SK-N-SH (cell line): ENCODE data around the gene ETFA. TPM values are rescaled to one million over a fixed set of nuclear protein-coding genes. Genes with fewer than 3 reads are reported as not detected.

ENCODE experiments used
- CTCF ChIA-PET: fragments of 300-600, 350-600 bp; formaldehyde crosslinking; extraction: SDS; loops from one replicate; lab custom pipeline; 2021; lab: Yijun Ruan, JAX
- POLR2A ChIA-PET: fragments of 350-600 bp; sonication (Branson Sonifier 250); formaldehyde crosslinking; extraction: SDS; loops from one replicate; lab custom pipeline; 2020; ENCODE audit warnings: antibody characterized with exemption, inconsistent platforms; lab: Yijun Ruan, JAX
- DNase-seq: peaks from one replicate; pipeline ENCODE4 v3.0.0; 2012
- H2AFZ ChIP-seq: fragments of 200-600 bp; sonication (generic); 2 replicates; pipeline ENCODE4 v1.8.1; 2016; ENCODE audit warnings: antibody characterized with exemption, mild to moderate bottlenecking, low read depth
- H3F3A ChIP-seq: fragments of 200-600 bp; sonication (generic); replicated peaks from 2 replicates; pipeline ENCODE3; 2016; ENCODE audit warnings: antibody characterized with exemption, mild to moderate bottlenecking; ENCODE audit not compliant: insufficient read depth
- H3K27ac ChIP-seq, 2 experiments: fragments of 200-500 bp in 1 of 2; fragments of 200-600 bp in 1 of 2; sonication (Bioruptor generic) in 1 of 2; sonication (generic), shearing (Covaris generic) in 1 of 2; 2 replicates each; pipeline versions ENCODE4 v1.5.1 to v1.6.1; 2014 to 2016; ENCODE audit warnings: low read depth in 2 of 2, inconsistent platforms in 1 of 2, low read length in 1 of 2, mild to moderate bottlenecking in 1 of 2, mixed read lengths in 1 of 2
- H3K27me3 ChIP-seq: fragments of 200-600 bp; sonication (generic), shearing (Covaris generic); 2 replicates; pipeline ENCODE4 v1.6.1; 2016; ENCODE audit warnings: mixed run types; ENCODE audit not compliant: insufficient read depth
- H3K36me3 ChIP-seq, 2 experiments: fragments of 200-500 bp in 1 of 2; fragments of 200-600 bp in 1 of 2; sonication (Bioruptor generic) in 1 of 2; sonication (generic) in 1 of 2; replicated peaks in 1 of 2; 2 replicates each; pipeline versions ENCODE3 to v1.5.1; 2014 to 2016; ENCODE audit warnings: low read length in 1 of 2, mild to moderate bottlenecking in 1 of 2; ENCODE audit not compliant: insufficient read depth in 2 of 2, control insufficient read depth in 1 of 2
- H3K4me1 ChIP-seq, 2 experiments: fragments of 200-500 bp in 1 of 2; fragments of 200-600 bp in 1 of 2; sonication (Bioruptor generic) in 1 of 2; sonication (generic), shearing (Covaris generic) in 1 of 2; 2 replicates each; pipeline versions ENCODE4 v1.5.1 to v1.6.1; 2014 to 2016; ENCODE audit warnings: low read depth in 1 of 2, low read length in 1 of 2, mixed run types in 1 of 2; ENCODE audit not compliant: insufficient read depth in 2 of 2, control insufficient read depth in 1 of 2
- H3K4me2 ChIP-seq: fragments of 200-600 bp; sonication (generic), shearing (Covaris generic); 2 replicates; pipeline ENCODE4 v1.6.1; 2017; ENCODE audit warnings: mixed run types
- H3K4me3 ChIP-seq, 2 experiments: fragments of 200-500 bp in 1 of 2; fragments of 200-600 bp in 1 of 2; sonication (Bioruptor generic) in 1 of 2; sonication (generic), shearing (Covaris generic) in 1 of 2; 2 replicates each; pipeline versions ENCODE4 v1.5.1 to v1.8.1; 2014 to 2016; ENCODE audit warnings: low read depth in 2 of 2, inconsistent platforms in 1 of 2, low read length in 1 of 2, mild to moderate bottlenecking in 1 of 2, mixed read lengths in 1 of 2, moderate library complexity in 1 of 2
- H3K79me2 ChIP-seq: fragments of 200-600 bp; sonication (generic); 2 replicates; pipeline ENCODE4 v1.8.1; 2017; ENCODE audit warnings: mild to moderate bottlenecking; ENCODE audit not compliant: insufficient read depth
- H3K9ac ChIP-seq: fragments of 200-600 bp; sonication (generic); 2 replicates; pipeline ENCODE4 v1.6.1; 2017; ENCODE audit warnings: mixed run types
- H3K9me2 ChIP-seq: fragments of 200-600 bp; sonication (generic); 2 replicates; pipeline ENCODE4 v1.6.1; 2017; ENCODE audit warnings: mixed run types
- H3K9me3 ChIP-seq: fragments of 200-600 bp; sonication (generic); 2 replicates; pipeline ENCODE4 v1.6.1; 2017; ENCODE audit warnings: mixed run types, mild to moderate bottlenecking, moderate library complexity
- H4K20me1 ChIP-seq: fragments of 200-600 bp; sonication (generic); 2 replicates; pipeline ENCODE4 v1.6.1; 2017; ENCODE audit warnings: mild to moderate bottlenecking, mixed run types; ENCODE audit not compliant: insufficient read depth
- EP300 ChIP-seq, 2 experiments: IDR thresholded peaks; 2 replicates each; pipeline versions ENCODE4 v1.4.0 to v1.6.1; 2012; ENCODE audit warnings: borderline replicate concordance in 1 of 2, low read depth in 1 of 2, low read length in 1 of 2
- EZH2phosphoT487 ChIP-seq: fragments of 200-600 bp; sonication (generic); IDR thresholded peaks from 2 replicates; pipeline ENCODE4 v1.6.1; 2017; ENCODE audit warnings: low read depth, mixed run types, mild to moderate bottlenecking, antibody characterized with exemption, moderate library complexity, borderline replicate concordance
- FOXJ3 ChIP-seq: sonication (generic); formaldehyde crosslinking; IDR thresholded peaks from 2 replicates; pipeline ENCODE4 v1.5.1; 2020; ENCODE audit warnings: mild to moderate bottlenecking, missing genetic modification reagents
- GATA2 ChIP-seq: sonication (generic); formaldehyde crosslinking; IDR thresholded peaks from 2 replicates; pipeline ENCODE4 v1.5.0; 2020; ENCODE audit warnings: mild to moderate bottlenecking, missing genetic modification reagents
- NRF1 ChIP-seq: IDR thresholded peaks from 2 replicates; pipeline ENCODE4 v1.6.1; 2012; ENCODE audit warnings: low read depth, mild to moderate bottlenecking, low read length
- POLR2AphosphoS5 ChIP-seq: IDR thresholded peaks from 2 replicates; pipeline ENCODE4 v1.6.1; 2012; ENCODE audit warnings: low read depth, low read length
- RXRA ChIP-seq: IDR thresholded peaks from 2 replicates; pipeline ENCODE4 v1.4.0; 2012; ENCODE audit warnings: low read depth, mild to moderate bottlenecking, borderline replicate concordance
- SMC3 ChIP-seq: IDR thresholded peaks from 2 replicates; pipeline ENCODE4 v1.6.1; 2012; ENCODE audit warnings: low read depth, low read length, improper control_type of control experiment
- TCF12 ChIP-seq: IDR thresholded peaks from 2 replicates; pipeline ENCODE4 v1.4.0; 2012
- YY1 ChIP-seq: IDR thresholded peaks from 2 replicates; pipeline ENCODE4 v1.4.0; 2012; ENCODE audit warnings: low read depth, mild to moderate bottlenecking
- WGBS: methylation state at CpG from one replicate; pipeline ENCODE4 v1.1.6; 2017; ENCODE audit warnings: low lambda C conversion rate; 5-methylcytosine and 5-hydroxymethylcytosine counted together
- polyA plus RNA-seq, 3 experiments: library from polyadenylated mRNA; depleted of rRNA; stranded (reverse); fragments of >200 nt; gene quantifications; 2 replicates each; pipeline ENCODE4 v1.2.3, GENCODE V29; 2012
- TF ChIP-seq, protein P1 (sequence below): IDR thresholded peaks from 2 replicates; pipeline ENCODE4 v1.4.0; 2012; ENCODE audit warnings: low read depth
- TF ChIP-seq, protein P2 (sequence below): IDR thresholded peaks from 2 replicates; pipeline ENCODE4 v1.4.0; 2012; ENCODE audit warnings: low read depth, borderline replicate concordance
- TF ChIP-seq, protein P3 (sequence below): IDR thresholded peaks from 2 replicates; pipeline ENCODE4 v1.4.0; 2012; ENCODE audit warnings: low read depth, borderline replicate concordance

ETFA gene
- polyA plus RNA-seq, 1 of the 3 experiments (the other 2 are of a cell fraction) = 122 TPM

DNA sequence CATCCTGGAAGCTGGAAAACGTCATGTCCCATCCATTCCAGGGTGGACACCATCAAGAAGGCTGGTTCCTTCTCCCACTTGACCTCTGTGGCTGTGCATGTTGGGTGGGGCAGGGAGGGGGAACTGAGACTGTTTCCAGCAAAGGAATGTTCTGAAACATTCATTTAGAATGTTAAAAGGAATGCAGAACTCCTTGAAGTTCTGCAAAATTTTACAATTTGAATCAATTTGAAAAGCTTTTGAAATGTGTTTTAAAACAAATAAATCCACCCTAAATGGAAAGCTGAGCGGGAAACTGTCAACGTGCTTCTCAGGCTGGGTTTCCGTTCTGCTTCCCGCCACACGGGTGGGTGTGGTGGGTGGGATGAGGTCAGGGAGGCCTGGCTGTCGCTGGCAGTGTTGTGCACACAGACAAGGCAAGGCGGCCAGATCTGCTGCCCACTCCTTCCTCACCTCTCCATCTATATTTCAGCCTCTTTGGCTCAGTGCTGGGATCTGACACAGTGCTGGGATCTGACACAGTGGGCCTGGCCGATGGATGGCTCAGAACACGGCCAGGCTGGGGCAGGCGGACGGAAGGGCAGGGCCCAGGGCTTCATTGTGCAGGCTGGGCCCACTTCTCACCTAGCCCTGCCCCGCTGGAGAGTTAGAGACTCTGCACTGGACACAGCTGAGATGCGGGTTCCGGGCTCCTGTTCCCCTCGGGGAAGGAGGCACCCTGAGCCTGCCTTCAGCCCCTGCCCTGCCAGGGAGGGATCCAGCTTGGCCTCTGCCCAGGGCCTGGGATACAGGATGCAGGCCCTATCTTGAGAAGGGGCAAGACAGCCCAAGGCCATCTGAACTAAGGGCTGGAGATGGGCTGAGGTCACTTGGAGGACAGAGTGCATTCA lies 141.1 kb downstream of the ETFA start:
- H3K9me3 ChIP-seq = no peaks in the 10 kb centered on the region
- no peak overlapping the region for H3K9ac ChIP-seq
- POLR2A ChIA-PET = no interaction called here
- H3K79me2 ChIP-seq = no peaks in the 10 kb centered on the region
- H3K4me2 ChIP-seq = no peak overlapping the region
- DNase-seq = no peak
- no peak overlapping the region for H3K4me3 ChIP-seq
- H4K20me1 ChIP-seq = no peaks in the 10 kb centered on the region
- H3K4me1 ChIP-seq = no peaks in the 10 kb centered on the region
- no peaks in the 10 kb centered on the region for H3K36me3 ChIP-seq
- WGBS = 81% methylated on average over 9 of the region's 16 CpGs
- no peak for TF ChIP-seq NRF1
- TF ChIP-seq, protein P1, sequence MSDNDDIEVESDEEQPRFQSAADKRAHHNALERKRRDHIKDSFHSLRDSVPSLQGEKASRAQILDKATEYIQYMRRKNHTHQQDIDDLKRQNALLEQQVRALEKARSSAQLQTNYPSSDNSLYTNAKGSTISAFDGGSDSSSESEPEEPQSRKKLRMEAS = no peak
- TF ChIP-seq EZH2phosphoT487 = no peak
- TF ChIP-seq, protein P2, sequence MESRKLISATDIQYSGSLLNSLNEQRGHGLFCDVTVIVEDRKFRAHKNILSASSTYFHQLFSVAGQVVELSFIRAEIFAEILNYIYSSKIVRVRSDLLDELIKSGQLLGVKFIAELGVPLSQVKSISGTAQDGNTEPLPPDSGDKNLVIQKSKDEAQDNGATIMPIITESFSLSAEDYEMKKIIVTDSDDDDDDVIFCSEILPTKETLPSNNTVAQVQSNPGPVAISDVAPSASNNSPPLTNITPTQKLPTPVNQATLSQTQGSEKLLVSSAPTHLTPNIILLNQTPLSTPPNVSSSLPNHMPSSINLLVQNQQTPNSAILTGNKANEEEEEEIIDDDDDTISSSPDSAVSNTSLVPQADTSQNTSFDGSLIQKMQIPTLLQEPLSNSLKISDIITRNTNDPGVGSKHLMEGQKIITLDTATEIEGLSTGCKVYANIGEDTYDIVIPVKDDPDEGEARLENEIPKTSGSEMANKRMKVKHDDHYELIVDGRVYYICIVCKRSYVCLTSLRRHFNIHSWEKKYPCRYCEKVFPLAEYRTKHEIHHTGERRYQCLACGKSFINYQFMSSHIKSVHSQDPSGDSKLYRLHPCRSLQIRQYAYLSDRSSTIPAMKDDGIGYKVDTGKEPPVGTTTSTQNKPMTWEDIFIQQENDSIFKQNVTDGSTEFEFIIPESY = no peak
- TF ChIP-seq EP300 (IDR thresholded peaks at IDR 0.05; ENCODE audit: borderline replicate concordance in 1 of 2, low read depth in 1 of 2, low read length in 1 of 2) = no peak
- no peak for TF ChIP-seq POLR2AphosphoS5
- TF ChIP-seq GATA2 (CRISPR knock-in tag) = no peak
- TF ChIP-seq RXRA = no peak
- TF ChIP-seq SMC3 = no peak
- no peak for TF ChIP-seq FOXJ3 (CRISPR knock-in tag)
- TF ChIP-seq, all 33 proteins: peak for 0
- CTCF ChIA-PET = interaction anchor here (1.4 to 3.8 kb wide), 4 partner anchors 14 to 31 kb away, joined by 3 to 19 read pairs (median 8); no protein-coding TSS in a partner anchor
- H3K27ac ChIP-seq = no peak overlapping the region
- no peak overlapping the region for H2AFZ ChIP-seq
- H3K9me2 ChIP-seq = no peaks in the 10 kb centered on the region
- H3K27me3 ChIP-seq = no peaks in the 10 kb centered on the region
- H3F3A ChIP-seq = no peaks in the 10 kb centered on the region

DNA sequence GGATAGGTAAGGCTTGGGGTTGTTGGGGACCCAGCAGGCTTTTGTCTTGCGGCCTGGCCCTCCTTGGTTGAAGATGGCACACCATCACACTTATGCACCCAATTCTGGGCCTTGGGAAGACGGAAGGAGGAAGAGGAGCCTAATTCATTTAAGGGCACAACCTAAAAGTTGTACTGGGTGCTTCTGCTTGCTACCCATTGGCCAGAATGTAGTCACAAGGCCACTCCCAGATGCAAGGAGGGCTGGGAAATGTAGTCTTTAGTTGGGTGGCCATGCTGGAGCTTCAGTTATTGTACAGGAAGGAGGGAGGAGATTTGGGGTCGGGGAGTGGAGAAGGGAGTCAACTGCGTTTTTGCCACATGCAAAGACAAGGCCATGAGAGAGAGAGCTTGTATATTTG lies 142.3 kb downstream of the ETFA start:
- no peak for DNase-seq
- CTCF ChIA-PET = interaction anchor here (0.6 to 3.8 kb wide), 4 partner anchors 16 to 608 kb away, joined by 3 to 19 read pairs (median 9); no protein-coding TSS in a partner anchor

More for the DNA sequence above, 142.3 kb downstream of the ETFA start:
- H3K4me3 ChIP-seq = no peak overlapping the region
- H2AFZ ChIP-seq = 0 out of 2 replicates have a peak overlapping the region, but pooled peaks have one; percentile 35
- no peaks in the 10 kb centered on the region for H3K36me3 ChIP-seq
- H3F3A ChIP-seq = no peaks in the 10 kb centered on the region
- no peaks in the 10 kb centered on the region for H3K4me1 ChIP-seq
- H3K9me3 ChIP-seq = no peaks in the 10 kb centered on the region
- 44% methylated on average over 4 of the region's 4 CpGs for WGBS
- H3K4me2 ChIP-seq = no peak overlapping the region
- no peaks in the 10 kb centered on the region for H3K9me2 ChIP-seq
- H3K9ac ChIP-seq = no peak overlapping the region
- TF ChIP-seq TCF12 (no peak), YY1 (peak; percentile 70; the same call in 1 of the 2 replicates)
- TF ChIP-seq, protein P3, sequence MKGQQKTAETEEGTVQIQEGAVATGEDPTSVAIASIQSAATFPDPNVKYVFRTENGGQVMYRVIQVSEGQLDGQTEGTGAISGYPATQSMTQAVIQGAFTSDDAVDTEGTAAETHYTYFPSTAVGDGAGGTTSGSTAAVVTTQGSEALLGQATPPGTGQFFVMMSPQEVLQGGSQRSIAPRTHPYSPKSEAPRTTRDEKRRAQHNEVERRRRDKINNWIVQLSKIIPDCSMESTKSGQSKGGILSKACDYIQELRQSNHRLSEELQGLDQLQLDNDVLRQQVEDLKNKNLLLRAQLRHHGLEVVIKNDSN = peak; percentile 83
- TF ChIP-seq, all 33 proteins: peak for 2
- Histone ChIP-seq H3K27ac (no peak overlapping the region), H4K20me1 (no peaks in the 10 kb centered on the region), H3K27me3 (no peaks in the 10 kb centered on the region), H3K79me2 (no peaks in the 10 kb centered on the region)
- POLR2A ChIA-PET = no interaction called here
